Motor neuron (in vitro differentiated cells): ENCODE measurements around the gene RHOH. TPM values are rescaled to one million over a fixed set of nuclear protein-coding genes. Genes with fewer than 3 reads are reported as not detected.

Experiments used
- ATAC-seq, 8 experiments: fragments of 200-7000 bp; cut with Tn5 transposase; replicated peaks in 6 of 8; 2 replicates each; pipeline ENCODE4 v1.8.0; 2021; ENCODE audit warnings: mild to moderate bottlenecking in 8 of 8, moderate library complexity in 8 of 8
- H3K27ac ChIP-seq, 2 donors: fragments of 250-450 bp; sonication (Bioruptor Pico); 2 replicates each; pipeline ENCODE4 v1.9.0; 2021; ENCODE audit warnings: antibody characterized with exemption in 2 of 2, mild to moderate bottlenecking in 2 of 2, moderate library complexity in 1 of 2
- H3K4me1 ChIP-seq, 2 donors: fragments of 250-450 bp; sonication (Bioruptor Pico); replicated peaks in 1 of 2; 2 replicates each; pipeline ENCODE4 v1.6.1; 2021; ENCODE audit warnings: antibody characterized with exemption in 2 of 2, mild to moderate bottlenecking in 2 of 2, moderate library complexity in 1 of 2
- H3K4me3 ChIP-seq, 5 donors: fragments of 250-450 bp; sonication (Bioruptor Pico); 2 replicates each; pipeline ENCODE4 v1.9.0; 2021; ENCODE audit warnings: antibody characterized with exemption in 5 of 5, mild to moderate bottlenecking in 5 of 5, moderate library complexity in 4 of 5
- WGBS, 10 experiments: fragments of 450-650 bp; shearing (Covaris generic); methylation state at CpG; one replicate each; pipeline ENCODE4 v1.0.0; 2022; 5-methylcytosine and 5-hydroxymethylcytosine counted together
- in situ Hi-C, 9 experiments: fragments of 400-800 bp; cut with MboI; loops; one replicate each; pipeline ENCODE4 v1.15.0; 2021; ENCODE audit warnings: low sequenced_read_pairs in 9 of 9, low pct_unique_long_range_greater_than_20kb in 2 of 9; ENCODE audit not compliant: unreplicated experiment in 9 of 9
- total RNA-seq, 8 experiments: library from RNA; unstranded; fragments of 300-600 nt; gene quantifications; 2 replicates each; pipeline versions ENCODE4 v1.2.3 to v1.2.4, GENCODE V29; 2022

RHOH gene
- total RNA-seq, 8 experiments from 2014 or later: 0.10 to 5.5 (median 0.46) TPM; not detected in 1

GRCh38 chr4:40200875-40201801 lies 4.3 kb downstream of the RHOH start:
- in situ Hi-C loops: no loop called here
- ATAC-seq: peak in 2 of 8 experiments; percentile 47 to 74
- H3K4me3 ChIP-seq: no peak overlapping the region

GRCh38 chr4:40201898-40202297 lies 5.1 kb downstream of the RHOH start:
- Histone ChIP-seq H3K27ac (no peak overlapping the region), H3K4me3 (no peak overlapping the region), H3K4me1 (peaks cover 0 to 6% of the 10 kb centered on the region in 2 donors)
- in situ Hi-C loops: no loop called here
- WGBS, 10 experiments: 80 to 100% (median 100%) methylated on average over 2 to 4 of the region's 4 CpGs; no CpG with 5 or more reads in 1 of the 10 experiments
- ATAC-seq: no peak

More at GRCh38 chr4:40200875-40201801, 4.3 kb downstream of the RHOH start:
- Histone ChIP-seq H3K27ac (no peak overlapping the region), H3K4me1 (peaks cover 0 to 10% of the 10 kb centered on the region in 2 donors)
- WGBS, 10 experiments: 35 to 94% (median 85%) methylated on average over 3 to 13 of the region's 13 CpGs

- 70 to 100% (median 98%) methylated on average over 1 to 3 of the region's 3 CpGs; no CpG with 5 or more reads in 2 of the 10 experiments for WGBS, 10 experiments
Observed at GRCh38 chr4:40202474-40202873, 5.6 kb downstream of the RHOH start.

GRCh38 chr4:40204507-40205258 lies 7.9 kb downstream of the RHOH start:
- in situ Hi-C loops: no loop called here
- Histone ChIP-seq H3K4me1 (peaks cover 0 to 3% of the 10 kb centered on the region in 2 donors), H3K4me3 (no peak overlapping the region), H3K27ac (no peak overlapping the region)
- no peak for ATAC-seq
- WGBS, 10 experiments: 40 to 94% (median 80%) methylated on average over 1 to 8 of the region's 9 CpGs; no CpG with 5 or more reads in 6 of the 10 experiments

More at GRCh38 chr4:40202474-40202873, 5.6 kb downstream of the RHOH start:
- no peak for ATAC-seq
- in situ Hi-C loops: no loop called here
- H3K27ac ChIP-seq: no peak overlapping the region
- H3K4me3 ChIP-seq: no peak overlapping the region
- peaks cover 0 to 3% of the 10 kb centered on the region in 2 donors for H3K4me1 ChIP-seq

- no peak for ATAC-seq
- in situ Hi-C loops: no loop called here
- Histone ChIP-seq H3K4me1 (peaks cover 0 to 3% of the 10 kb centered on the region in 2 donors), H3K4me3 (no peak overlapping the region), H3K27ac (no peak overlapping the region)
- 19 to 94% (median 88%) methylated on average over 1 to 5 of the region's 6 CpGs; no CpG with 5 or more reads in 2 of the 10 experiments for WGBS, 10 experiments
Observed at GRCh38 chr4:40205259-40206198, 8.7 kb downstream of the RHOH start.

- no peak for ATAC-seq
- no peak overlapping the region for H3K27ac ChIP-seq
- in situ Hi-C loops: no loop called here
- WGBS, 10 experiments: 38 to 100% (median 100%) methylated on average over 1 to 2 of the region's 2 CpGs; no CpG with 5 or more reads in 1 of the 10 experiments
- no peaks in the 10 kb centered on the region for H3K4me1 ChIP-seq
- no peak overlapping the region for H3K4me3 ChIP-seq
Observed at GRCh38 chr4:40206426-40206825, 9.6 kb downstream of the RHOH start.

GRCh38 chr4:40209401-40209800 lies 12.6 kb downstream of the RHOH start:
- no peak overlapping the region for H3K4me3 ChIP-seq
- no peak for ATAC-seq
- no peaks in the 10 kb centered on the region for H3K4me1 ChIP-seq
- H3K27ac ChIP-seq: no peak overlapping the region
- WGBS, 10 experiments: 63 to 100% (median 85%) methylated on average over 1 to 4 of the region's 4 CpGs; no CpG with 5 or more reads in 2 of the 10 experiments
- in situ Hi-C loops: no loop called here

- H3K4me3 ChIP-seq: no peak overlapping the region
- H3K27ac ChIP-seq: no peak overlapping the region
- in situ Hi-C loops: no loop called here
- WGBS, 10 experiments: 71 to 94% (median 88%) methylated on average over 1 to 5 of the region's 5 CpGs
- H3K4me1 ChIP-seq: no peaks in the 10 kb centered on the region
- no peak for ATAC-seq
Observed at GRCh38 chr4:40210776-40211175, 13.9 kb downstream of the RHOH start.

GRCh38 chr4:40211224-40212185 lies 14.7 kb downstream of the RHOH start:
- 82 to 97% (median 90%) methylated on average over 5 to 13 of the region's 13 CpGs for WGBS, 10 experiments
- Histone ChIP-seq H3K27ac (no peak overlapping the region), H3K4me3 (no peak overlapping the region), H3K4me1 (no peaks in the 10 kb centered on the region)
- in situ Hi-C loops: no loop called here
- peak in 3 of 8 experiments; percentile 32 to 49 (median 46) for ATAC-seq

- peak in 5 of 8 experiments; percentile 20 to 92 (median 42) for ATAC-seq
- H3K4me1 ChIP-seq: no peaks in the 10 kb centered on the region
- H3K4me3 ChIP-seq: no peak overlapping the region
- in situ Hi-C loops: no loop called here
- no peak overlapping the region for H3K27ac ChIP-seq
- 21 to 88% (median 71%) methylated on average over 1 to 5 of the region's 6 CpGs; no CpG with 5 or more reads in 1 of the 10 experiments for WGBS, 10 experiments
Observed at GRCh38 chr4:40212674-40213527, 16.1 kb downstream of the RHOH start.

GRCh38 chr4:40214038-40214437 lies 17.2 kb downstream of the RHOH start:
- no peak overlapping the region for H3K4me3 ChIP-seq
- 71 to 96% (median 94%) methylated on average over 1 to 7 of the region's 7 CpGs; no CpG with 5 or more reads in 2 of the 10 experiments for WGBS, 10 experiments

More at GRCh38 chr4:40214038-40214437, 17.2 kb downstream of the RHOH start:
- Histone ChIP-seq H3K27ac (no peak overlapping the region), H3K4me1 (no peaks in the 10 kb centered on the region)
- no peak for ATAC-seq
- in situ Hi-C loops: no loop called here
